Measurements from ENCODE around the gene SLFN5.
"Not testable (repeated sequence)": the region's sequence is repeated elsewhere in the genome, so short reads cannot be mapped to it uniquely, and the experiment has no call there.

Gene SLFN5

GRCh38 chr17:35294756-35295155, 51.9 kb downstream of the SLFN5 start:
- no peak for DNase-seq

GRCh38 chr17:35295686-35296085, 52.8 kb downstream of the SLFN5 start:
- DNase-seq: no peak

DNA sequence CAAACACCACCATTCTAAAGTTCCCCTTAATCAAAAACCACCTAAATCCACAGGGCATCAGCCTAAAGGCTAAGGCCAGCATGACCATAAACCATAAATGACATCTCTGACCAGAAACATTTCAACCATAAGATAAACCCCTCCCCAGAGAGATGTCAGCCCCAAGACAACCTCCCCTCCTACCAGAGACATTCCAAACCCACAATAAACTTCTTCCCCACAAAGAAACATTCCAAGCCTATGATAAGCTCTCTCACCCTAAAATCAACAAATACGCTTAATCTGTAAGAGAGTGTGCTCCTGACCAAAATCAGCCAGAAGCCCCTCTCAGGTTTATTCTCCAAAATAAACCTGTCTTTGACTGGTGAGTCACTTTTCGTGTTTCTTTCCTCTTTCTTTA, 54.8 kb downstream of the SLFN5 start:
- no peak for DNase-seq

- DNase-seq: no peak
Measured at GRCh38 chr17:35298639-35299038, 55.8 kb downstream of the SLFN5 start.

DNA sequence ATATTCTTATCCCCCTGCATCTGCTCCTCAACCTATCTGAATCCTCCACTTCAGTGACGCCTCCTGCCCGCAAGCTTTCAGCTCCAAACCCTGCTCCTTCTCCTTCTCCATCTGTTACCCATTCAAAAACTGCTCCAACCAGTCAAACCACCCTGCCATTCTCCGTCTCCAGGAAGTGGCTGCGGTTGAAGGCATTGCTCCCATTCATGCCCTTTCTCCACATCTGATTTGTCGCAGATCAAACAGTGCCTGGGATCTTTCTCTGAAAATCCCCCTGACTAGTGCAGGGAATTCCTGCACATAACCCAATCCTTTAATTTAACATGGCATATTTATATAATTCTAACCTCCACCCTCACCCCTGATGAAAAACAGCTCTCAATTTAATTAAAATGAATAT, 56.3 kb downstream of the SLFN5 start:
- no peak for DNase-seq

- DNase-seq: not testable (repeated sequence)
Measured at GRCh38 chr17:35309345-35309744, 66.5 kb downstream of the SLFN5 start.

GRCh38 chr17:35312346-35312745, 69.5 kb downstream of the SLFN5 start:
- no peak for DNase-seq

DNA sequence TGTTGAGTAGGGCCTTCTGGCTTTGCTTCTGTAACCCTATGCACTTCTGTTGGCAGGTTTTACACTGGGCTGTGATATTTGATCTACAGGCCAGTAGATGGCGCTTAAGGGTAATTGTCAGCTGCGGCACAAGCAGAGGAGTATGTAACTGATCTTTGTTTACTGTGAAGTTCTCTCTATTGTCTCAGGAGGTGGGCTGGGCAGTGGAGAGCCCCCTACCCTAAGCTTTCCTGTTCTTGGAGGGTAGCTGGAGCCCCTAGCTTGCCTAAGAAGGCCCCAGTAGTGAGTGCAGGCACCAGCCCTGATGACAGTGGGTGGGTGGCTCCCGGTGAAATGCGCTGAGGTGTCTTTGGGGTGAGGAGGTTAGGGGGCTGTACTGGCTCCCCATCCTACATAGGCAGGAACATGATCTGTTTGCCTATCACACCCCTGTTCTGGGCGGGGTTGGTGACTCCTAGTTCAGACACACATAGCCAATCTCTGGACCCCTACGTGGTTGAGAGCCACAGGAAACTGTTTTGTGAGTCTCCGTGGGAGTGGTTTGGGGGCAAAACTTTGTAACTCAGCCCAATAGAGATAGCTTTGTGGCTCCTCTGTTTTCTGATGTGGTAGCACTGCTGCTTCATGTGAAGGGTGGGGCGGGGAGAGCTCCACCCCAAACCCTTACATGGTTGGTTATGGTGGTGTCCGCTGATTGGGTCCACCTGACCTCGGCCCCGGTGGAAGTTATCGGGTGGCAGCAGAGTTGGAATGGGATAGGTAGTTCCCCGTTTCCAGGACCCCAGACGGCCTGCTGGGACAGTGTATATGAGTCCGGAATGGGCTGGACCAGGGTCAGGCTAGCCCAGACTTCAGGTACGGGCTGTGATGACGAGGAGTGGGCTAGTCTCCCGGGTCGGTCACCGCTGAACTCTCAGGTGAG, 70.2 kb downstream of the SLFN5 start:
- DNase-seq: peak in 1 of 2 experiments; percentile 7

- no peak for DNase-seq
Measured at GRCh38 chr17:35313875-35314409, 71.1 kb downstream of the SLFN5 start.

DNA sequence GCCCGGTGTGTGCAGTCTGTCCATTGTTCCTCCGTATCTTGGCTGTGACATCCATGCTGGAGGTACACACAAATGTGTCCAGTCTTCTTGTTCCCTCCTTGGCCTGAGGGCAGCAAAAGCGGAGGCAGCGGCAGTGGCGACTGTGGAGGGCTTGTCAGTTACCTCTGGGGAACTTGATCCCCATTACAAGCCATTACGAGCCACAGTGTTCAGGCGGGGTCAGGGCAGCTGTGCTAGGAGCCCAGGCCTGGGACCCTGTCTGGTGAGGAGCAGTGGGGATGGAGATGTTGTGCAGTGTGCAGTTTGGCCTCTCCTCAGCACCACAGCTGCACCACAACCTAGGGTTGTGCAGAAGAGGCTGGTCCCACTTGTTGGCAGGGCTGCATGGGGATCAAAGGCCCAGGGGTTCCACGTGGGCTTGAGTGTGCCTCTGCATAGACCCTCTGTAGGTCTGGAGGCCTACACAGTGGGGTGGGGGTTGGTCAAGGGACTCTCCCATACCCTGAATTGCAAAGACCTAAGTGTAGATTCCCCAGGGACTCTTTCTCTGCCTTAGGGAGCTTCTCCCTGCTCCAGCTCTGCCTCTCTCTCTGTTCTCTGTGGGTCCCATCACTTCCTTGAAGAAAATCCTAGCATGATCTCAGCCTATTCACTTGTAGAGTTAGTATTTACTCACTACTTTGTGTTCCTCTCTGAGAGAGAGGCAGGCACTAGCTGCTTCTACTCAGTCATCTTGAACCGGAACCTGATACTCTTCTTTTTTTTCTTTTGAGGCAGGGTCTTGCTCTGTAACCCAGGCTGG, 71.7 kb downstream of the SLFN5 start:
- no peak for DNase-seq

GRCh38 chr17:35315283-35315682, 72.4 kb downstream of the SLFN5 start:
- DNase-seq: no peak

GRCh38 chr17:35315971-35316370, 73.1 kb downstream of the SLFN5 start:
- DNase-seq: no peak

DNA sequence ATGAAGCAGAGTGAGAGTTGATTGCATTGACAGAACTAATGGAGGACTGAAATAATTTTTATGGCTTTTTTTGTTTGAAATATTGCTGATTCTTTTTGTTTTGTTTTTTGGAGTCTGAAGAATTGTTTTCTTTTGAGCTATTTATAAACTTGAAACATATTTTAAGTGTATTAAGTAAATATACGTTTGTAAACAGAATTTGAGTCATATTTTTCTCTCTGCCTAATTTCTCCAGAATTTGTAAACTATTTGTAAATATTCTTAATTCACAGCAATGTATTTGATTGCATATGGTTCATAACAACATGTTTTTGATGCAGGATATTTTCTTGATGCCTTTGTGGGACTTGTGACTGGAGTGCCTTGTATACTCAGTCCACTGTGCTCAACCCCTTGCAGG, 79.9 kb downstream of the SLFN5 start:
- DNase-seq: no peak
